GM12878 (cell line): ENCODE measurements around the gene SBNO1. TPM values are rescaled to one million over a fixed set of nuclear protein-coding genes. Genes with fewer than 3 reads are reported as not detected.

ENCODE experiments used
- ATAC-seq: fragments of 200-7000 bp; cut with Tn5 transposase; 3 replicates; pipeline ENCODE4 v1.9.1; 2020; ENCODE audit warnings: mild to moderate bottlenecking, moderate library complexity
- BruUV-seq: library from RNA; stranded (reverse); fragments of 400-500 nt; replicated peaks from 2 replicates; lab custom pipeline; 2021; lab: Mats Ljungman, UMichigan
- CTCF ChIA-PET: fragments of 300-600 bp; sonication (Branson Sonifier 250); formaldehyde crosslinking; extraction: SDS; loops from one replicate; lab custom pipeline; 2021; ENCODE audit warnings: inconsistent platforms; lab: Yijun Ruan, JAX
- POLR2A ChIA-PET: fragments of 350-600 bp; formaldehyde crosslinking; extraction: SDS; loops from one replicate; lab custom pipeline; 2021; ENCODE audit warnings: inconsistent platforms; lab: Charles Lee
- RAD21 ChIA-PET: fragments of 300-600 bp; sonication (Branson Sonifier 250); formaldehyde crosslinking; loops from one replicate; lab custom pipeline; 2023; ENCODE audit warnings: antibody characterized with exemption; ENCODE audit not compliant: unreplicated experiment; lab: Charles Lee
- SMC1A ChIA-PET: fragments of 300-600 bp; sonication (Branson Sonifier 250); formaldehyde crosslinking; loops from one replicate; lab custom pipeline; 2023; ENCODE audit not compliant: unreplicated experiment, uncharacterized antibody; lab: Charles Lee
- DNase-seq: peaks from one replicate; pipeline ENCODE4 v3.0.0-alpha.2; 2011; ENCODE audit warnings: low read depth, low spot score
- FAIRE-seq: peaks from 3 replicates; lab custom pipeline; 2011; peaks lifted over from hg19 to GRCh38; lab: Jason Lieb, UNC
- H2AFZ ChIP-seq: 2 replicates; pipeline ENCODE4 v1.6.0; 2011; ENCODE audit warnings: low read depth, low read length, control low read depth; ENCODE audit not compliant: control insufficient read depth
- H3K27ac ChIP-seq: 2 replicates; pipeline ENCODE4 v1.5.1; 2011; ENCODE audit warnings: control low read depth; ENCODE audit not compliant: control insufficient read depth, insufficient read depth
- H3K27me3 ChIP-seq, 2 experiments: replicated peaks in 1 of 2; 2 replicates each; pipeline versions ENCODE4 v1.6.0 to v1.6.1; 2011; ENCODE audit warnings: low read length in 1 of 2; ENCODE audit not compliant: control insufficient read depth in 2 of 2, insufficient read depth in 2 of 2
- H3K36me3 ChIP-seq, 2 experiments: 2 replicates each; pipeline ENCODE4 v1.5.1; 2011; ENCODE audit warnings: low read length in 1 of 2; ENCODE audit not compliant: control insufficient read depth in 2 of 2, insufficient read depth in 2 of 2
- H3K4me1 ChIP-seq: 2 replicates; pipeline ENCODE4 v1.6.1; 2011; ENCODE audit warnings: mild to moderate bottlenecking, low read length, moderate library complexity, mixed read lengths; ENCODE audit not compliant: control insufficient read depth, insufficient read depth
- H3K4me2 ChIP-seq: 2 replicates; pipeline ENCODE4 v1.6.0; 2011; ENCODE audit warnings: control low read depth; ENCODE audit not compliant: control insufficient read depth, insufficient read depth
- H3K4me3 ChIP-seq: fragments of 200-600 bp; sonication (generic); 2 replicates; pipeline ENCODE4 v1.5.1; 2016
- H3K79me2 ChIP-seq: 2 replicates; pipeline ENCODE4 v1.6.0; 2011; ENCODE audit warnings: low read length; ENCODE audit not compliant: control insufficient read depth, insufficient read depth
- H3K9ac ChIP-seq: 2 replicates; pipeline ENCODE4 v1.8.0; 2011; ENCODE audit warnings: low read length, control low read depth, mixed read lengths; ENCODE audit not compliant: control insufficient read depth, insufficient read depth
- H3K9me3 ChIP-seq: replicated peaks from 3 replicates; pipeline ENCODE4 v1.5.1; 2011; ENCODE audit warnings: mild to moderate bottlenecking, low read length; ENCODE audit not compliant: control insufficient read depth, insufficient read depth
- H4K20me1 ChIP-seq: 2 replicates; pipeline ENCODE4 v1.6.0; 2011; ENCODE audit not compliant: control insufficient read depth, insufficient read depth
- BACH1 ChIP-seq: fragments of 450-650 bp; IDR thresholded peaks from 2 replicates; pipeline ENCODE4 v1.6.1; 2017; ENCODE audit warnings: mild to moderate bottlenecking, borderline replicate concordance
- CHD4 ChIP-seq: fragments of 200-600 bp; sonication (generic); IDR thresholded peaks from 2 replicates; pipeline ENCODE4 v1.6.1; 2016; ENCODE audit warnings: mild to moderate bottlenecking
- MTA2 ChIP-seq: fragments of 450-650 bp; IDR thresholded peaks from 2 replicates; pipeline ENCODE4 v1.6.1; 2016; ENCODE audit warnings: low read depth, mild to moderate bottlenecking, moderate library complexity
- PAX8 ChIP-seq: fragments of 450-650 bp; IDR thresholded peaks from 2 replicates; pipeline ENCODE4 v1.6.1; 2017; ENCODE audit warnings: mild to moderate bottlenecking, moderate library complexity
- RAD51 ChIP-seq: fragments of 450-650 bp; IDR thresholded peaks from 2 replicates; pipeline ENCODE4 v1.6.1; 2016; ENCODE audit warnings: moderate library complexity, mild to moderate bottlenecking, inconsistent platforms
- TARDBP ChIP-seq: IDR thresholded peaks from 2 replicates; pipeline ENCODE4 v1.6.1; 2016; ENCODE audit warnings: borderline replicate concordance
- YBX1 ChIP-seq: fragments of 450-650 bp; IDR thresholded peaks from 2 replicates; pipeline ENCODE4 v1.6.1; 2016; ENCODE audit warnings: antibody characterized with exemption
- ZNF24 ChIP-seq: fragments of 450-650 bp; IDR thresholded peaks from 2 replicates; pipeline ENCODE4 v1.6.1; 2017; ENCODE audit warnings: antibody characterized with exemption, mild to moderate bottlenecking
- ZNF622 ChIP-seq: fragments of 450-650 bp; IDR thresholded peaks from 2 replicates; pipeline ENCODE4 v1.6.1; 2017; ENCODE audit warnings: mild to moderate bottlenecking, inconsistent platforms
- WGBS: methylation state at CpG from one replicate; pipeline ENCODE4 v1.1.6; 2016; ENCODE audit warnings: low lambda C conversion rate; ENCODE audit not compliant: insufficient replicate concordance, insufficient coverage; ENCODE audit errors: missing lambda C conversion rate; 5-methylcytosine and 5-hydroxymethylcytosine counted together
- in situ Hi-C: fragments of 300-500 bp; cut with MboI; formaldehyde crosslinking; loops from 9 replicates; pipeline ENCODE4 v1.14.3; 2018; ENCODE audit warnings: mixed read lengths
- intact Hi-C: fragments of 100-400 bp; cut with micrococcal nuclease; formaldehyde crosslinking; loops from one replicate; pipeline ENCODE4 v1.14.2; 2022; ENCODE audit not compliant: unreplicated experiment
- polyA plus RNA-seq, 11 experiments: library from polyadenylated mRNA; depleted of rRNA in 4 of 11; unstranded in 6 of 11; stranded (reverse) in 5 of 11; fragments of >200 nt; fragmentation: Nextera tagmentation in 4 of 11; fragmentation: Illumina TruSeq in 1 of 11; extraction: Ambion mirVana in 4 of 11; extraction: Trizol in 1 of 11; gene quantifications; 1 replicate in 1 of 11; 2 replicates in 10 of 11; pipeline versions ENCODE4 v1.2.1 to v1.2.3, GENCODE V29; 2011 to 2016; ENCODE audit warnings: inconsistent platforms in 2 of 11, missing spikeins in 2 of 11, low read depth in 1 of 11
- total RNA-seq, 4 experiments: library from RNA; depleted of rRNA in 3 of 4; stranded (reverse); fragments of >200 nt in 3 of 4; fragmentation: Illumina TruSeq in 1 of 4; extraction: Trizol in 1 of 4; gene quantifications; 2 replicates each; pipeline versions ENCODE4 v1.2.1 to v1.2.3, GENCODE V29; 2013 to 2021
- TF ChIP-seq, protein P1 (sequence below): IDR thresholded peaks from 2 replicates; pipeline ENCODE4 v1.6.1; 2011; ENCODE audit warnings: low read depth, mild to moderate bottlenecking, low read length, moderate library complexity, borderline replicate concordance; ENCODE audit errors: extremely low read depth

Gene SBNO1
- total and polyA plus RNA-seq, 10 of the 15 experiments (the other 5 are each of a cell fraction or from before 2014, with no cell fraction given), result 7.5 to 39.7 (median 20.9) TPM

DNA sequence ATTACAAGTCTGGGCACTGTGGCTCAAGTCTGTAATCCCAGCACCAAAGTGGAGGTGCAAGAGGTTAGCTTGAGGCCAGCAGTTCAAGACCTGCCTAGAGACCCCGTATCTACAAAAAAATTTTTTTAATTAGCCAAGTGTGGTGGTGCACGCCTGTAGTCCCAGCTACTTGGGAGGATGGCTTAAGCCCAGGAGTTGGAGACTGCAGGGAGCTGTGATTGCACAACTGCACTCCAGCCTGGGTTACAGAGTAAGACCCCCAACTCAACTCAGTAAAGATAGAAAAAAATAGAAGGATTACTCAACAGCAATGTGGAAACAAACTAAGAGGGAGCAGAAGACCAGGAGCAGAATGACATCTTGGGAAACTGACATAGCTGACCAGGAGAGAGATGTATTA lies 13.3 kb downstream of the SBNO1 start:
- no TSS peak for BruUV-seq
- no peak overlapping the region for H3K27ac ChIP-seq
- ChIA-PET CTCF (interaction anchor here (0.7 to 1.4 kb wide), 3 partner anchors 14 to 117 kb away, joined by 3 to 4 read pairs (median 4); no protein-coding TSS in a partner anchor), SMC1A (interaction anchor here (1.0 to 1.4 kb wide), 3 partner anchors 10 to 113 kb away, joined by 3 to 6 read pairs (median 3); no protein-coding TSS in a partner anchor), RAD21 (interaction anchor here (0.6 to 0.8 kb wide), 2 partner anchors 14 to 46 kb away, joined by 3 to 4 read pairs; no protein-coding TSS in a partner anchor), POLR2A (interaction anchor here (0.6 kb wide), 1 partner anchor 82 kb away, joined by 3 read pairs; no protein-coding TSS in a partner anchor)
- H3K9me3 ChIP-seq, result no peaks in the 10 kb centered on the region
- WGBS, result 100% methylated on average over 2 of the region's 2 CpGs
- H3K9ac ChIP-seq, result no peak overlapping the region
- in situ Hi-C loops, result no loop called here
- peaks cover 2 to 7% of the 10 kb centered on the region in 2 experiments; a peak in 3 of 4 replicates for H3K36me3 ChIP-seq
- peaks cover 49% of the 10 kb centered on the region for H3K79me2 ChIP-seq
- DNase-seq (no peak), FAIRE-seq (no peak), ATAC-seq (no peak)
- H3K4me1 ChIP-seq, result no peaks in the 10 kb centered on the region
- H4K20me1 ChIP-seq, result no peaks in the 10 kb centered on the region
- no peak overlapping the region for H3K4me2 ChIP-seq
- H3K27me3 ChIP-seq, result no peaks in the 10 kb centered on the region
- H2AFZ ChIP-seq, result no peak overlapping the region
- TF ChIP-seq ZNF24 (no peak), ZNF622 (no peak), RAD51 (no peak), CHD4 (no peak), YBX1 (no peak), PAX8 (no peak), MTA2 (no peak), TARDBP (no peak), BACH1 (no peak)
- TF ChIP-seq, protein P1, sequence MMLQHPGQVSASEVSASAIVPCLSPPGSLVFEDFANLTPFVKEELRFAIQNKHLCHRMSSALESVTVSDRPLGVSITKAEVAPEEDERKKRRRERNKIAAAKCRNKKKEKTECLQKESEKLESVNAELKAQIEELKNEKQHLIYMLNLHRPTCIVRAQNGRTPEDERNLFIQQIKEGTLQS, result no peak
- TF ChIP-seq, all 136 proteins: peak for 0
- no peak overlapping the region for H3K4me3 ChIP-seq
- intact Hi-C loops, result no loop called here
